HG03571 (cell line): ENCODE results near the gene COX14.
"Not testable (repeated sequence)": the region's sequence is repeated elsewhere in the genome, so short reads cannot be mapped to it uniquely, and the experiment has no call there.

Experiments
- ATAC-seq: cut with Tn5 transposase; IDR thresholded peaks from one replicate; pipeline ENCODE4 v1.9.1; 2021; ENCODE audit not compliant: unreplicated experiment

The COX14 gene

DNA sequence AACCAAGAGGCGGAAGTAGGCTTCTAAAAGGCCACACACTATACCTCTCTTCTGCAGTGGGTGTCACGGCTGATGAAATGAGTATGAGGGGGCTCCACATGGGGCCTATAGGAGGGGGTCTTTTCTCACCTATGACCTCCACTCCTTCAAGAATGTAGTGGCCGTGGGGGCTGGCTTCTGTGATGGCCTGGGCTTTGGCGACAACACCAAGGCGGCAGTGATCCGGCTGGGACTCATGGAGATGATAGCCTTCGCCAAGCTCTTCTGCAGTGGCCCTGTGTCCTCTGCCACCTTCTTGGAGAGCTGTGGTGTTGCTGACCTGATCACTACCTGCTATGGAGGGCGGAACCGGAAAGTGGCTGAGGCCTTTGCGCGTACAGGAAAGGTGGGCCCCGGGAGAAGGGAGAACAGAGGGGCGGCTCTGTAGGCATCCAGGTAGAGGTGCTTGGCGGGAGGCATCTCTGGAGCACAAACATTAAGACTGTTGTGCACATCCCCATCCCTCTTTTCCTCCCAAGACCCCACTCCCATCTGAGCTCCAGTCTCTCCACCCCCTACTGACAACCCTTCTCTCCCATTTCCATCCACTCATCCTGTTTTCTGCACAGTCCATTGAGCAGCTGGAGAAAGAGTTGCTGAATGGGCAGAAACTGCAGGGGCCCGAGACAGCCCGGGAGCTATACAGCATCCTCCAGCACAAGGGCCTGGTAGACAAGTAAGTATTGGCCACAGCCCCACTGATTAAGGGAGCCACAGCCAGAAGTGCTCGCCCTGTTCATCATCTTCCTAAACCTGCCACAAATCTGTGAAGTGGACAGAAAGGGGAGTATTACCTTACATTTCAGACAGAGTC is 4.4 kb upstream of the COX14 start:
- ATAC-seq, result no peak

- no peak for ATAC-seq
Observed at GRCh38 chr12:50109319-50109718, 2.7 kb upstream of the COX14 start.

GRCh38 chr12:50110127-50110761 is 1.8 kb upstream of the COX14 start:
- ATAC-seq, result no peak

DNA sequence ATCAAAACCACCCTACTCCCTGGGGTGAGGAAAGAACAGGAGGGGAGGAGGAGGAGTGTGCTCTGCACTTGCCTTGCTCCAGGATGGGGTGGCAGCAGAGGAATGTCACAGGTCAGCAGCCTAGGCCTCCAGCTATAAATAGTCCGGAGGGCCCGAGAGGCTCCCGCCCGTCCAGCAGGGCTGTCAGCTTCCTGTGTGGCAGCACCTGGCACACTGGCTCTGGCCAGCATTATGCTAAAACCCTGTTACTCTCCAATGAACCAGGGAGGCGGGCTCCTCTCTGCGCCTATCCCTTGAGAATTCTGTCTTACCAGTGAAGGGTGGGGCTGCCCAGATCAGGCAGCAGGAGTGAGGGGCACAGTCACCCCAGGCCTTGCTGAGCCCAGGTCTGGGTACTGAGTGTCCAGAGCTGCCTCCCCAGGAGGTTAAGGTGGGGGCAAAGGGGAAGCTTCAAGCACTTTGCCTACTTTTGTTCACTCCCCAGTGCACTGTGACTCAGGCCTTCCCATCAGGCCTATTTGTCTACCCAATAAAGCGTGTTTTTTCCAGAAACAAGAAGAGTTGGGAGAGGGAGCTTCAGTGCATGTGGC is 1.2 kb upstream of the COX14 start:
- ATAC-seq, result no peak

DNA sequence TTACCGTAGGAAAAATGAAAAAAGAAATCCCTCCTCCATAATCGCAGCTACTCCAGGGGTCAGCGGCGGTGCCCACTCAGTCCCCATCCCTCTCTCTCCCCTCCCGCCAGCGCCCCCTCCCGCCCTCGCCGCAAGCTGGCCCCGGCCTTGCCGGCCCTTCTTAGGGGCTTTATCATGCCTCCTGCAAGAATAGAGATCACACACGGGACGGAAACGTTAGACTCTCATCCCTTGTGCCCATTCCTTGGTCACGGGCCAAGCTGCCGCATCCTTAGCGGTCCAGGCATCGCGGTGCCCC is 692 bp upstream of the COX14 start:
- peak; percentile 0 for ATAC-seq

DNA sequence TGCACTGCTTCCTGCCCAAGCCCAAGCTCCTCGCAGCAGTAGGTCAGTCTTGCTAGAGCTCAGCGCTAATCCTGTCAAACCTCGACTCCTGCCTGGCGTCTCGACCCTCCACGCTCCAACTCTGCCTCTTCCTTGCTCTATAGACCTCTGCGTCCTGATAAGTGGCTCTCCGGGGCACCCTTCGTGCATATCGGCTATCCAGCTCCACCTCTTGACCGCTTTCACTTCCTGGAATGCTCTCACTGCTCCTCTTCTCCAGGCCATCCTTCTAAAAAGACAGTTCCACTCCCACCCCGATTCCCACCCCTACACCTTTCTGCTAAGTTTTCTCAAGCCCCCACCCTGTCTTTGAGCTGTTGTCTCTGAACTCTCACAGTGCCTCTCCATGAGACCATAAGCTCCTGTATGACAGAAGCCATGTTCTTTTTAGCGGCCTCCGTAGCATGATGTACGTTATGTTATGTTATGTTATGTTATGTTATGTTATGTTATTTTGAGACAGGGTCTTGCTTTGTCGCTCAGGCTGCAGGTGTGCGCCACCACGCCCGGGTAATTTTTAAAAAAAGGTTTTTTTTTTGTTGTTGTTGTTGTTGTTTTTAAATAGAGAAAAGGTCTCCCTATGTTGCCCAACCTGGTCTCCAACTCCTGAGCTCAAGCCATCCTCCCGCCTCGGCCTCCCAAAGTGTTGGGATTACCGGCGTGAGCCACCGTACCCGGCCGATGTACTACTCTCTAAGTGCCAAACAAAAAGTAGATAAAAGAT is 601 bp downstream of the COX14 start:
- no peak for ATAC-seq

- no peak for ATAC-seq
Observed at GRCh38 chr12:50117057-50117622, 5.1 kb downstream of the COX14 start.

DNA sequence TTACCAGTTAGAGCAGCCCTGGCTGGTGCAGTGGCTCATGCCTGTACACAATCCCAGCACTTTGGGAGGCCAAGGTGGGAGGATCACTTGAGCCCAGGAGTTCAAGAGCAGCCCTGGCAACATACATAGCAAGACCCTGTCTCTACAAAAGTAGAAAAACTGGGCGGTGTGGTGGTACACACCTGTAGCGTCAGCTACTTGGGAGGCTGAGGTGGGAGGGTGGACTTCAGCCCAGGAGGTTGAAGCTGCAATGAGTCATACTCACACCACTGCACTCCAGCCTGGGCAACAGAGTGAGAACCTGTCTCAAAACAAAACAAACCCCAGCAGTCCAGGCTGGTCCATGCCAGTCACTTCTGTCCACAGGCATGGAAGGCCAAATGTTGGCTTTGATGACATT is 7.4 kb downstream of the COX14 start:
- ATAC-seq, result no peak

DNA sequence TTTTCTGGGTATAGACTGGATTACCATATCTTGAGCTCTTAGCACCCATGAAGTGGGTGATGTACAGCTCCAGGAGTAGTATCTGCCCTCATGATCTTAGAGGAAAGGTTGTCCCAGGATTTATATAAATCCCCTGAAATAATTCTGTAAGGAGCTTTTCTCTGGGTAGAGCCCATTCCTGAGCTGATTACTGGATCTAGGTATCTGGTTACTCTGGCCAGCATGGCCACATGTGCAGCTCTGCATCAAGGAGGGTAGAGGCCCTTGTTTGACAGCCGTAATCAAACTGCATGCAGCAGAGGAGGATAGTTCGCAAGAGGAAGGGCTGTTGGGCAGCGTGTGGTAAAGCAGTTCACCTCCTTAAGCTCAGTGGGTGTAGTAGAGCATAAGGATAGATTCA is 8.5 kb downstream of the COX14 start:
- ATAC-seq, result no peak

- no peak for ATAC-seq
Observed at GRCh38 chr12:50120953-50121352, 8.9 kb downstream of the COX14 start.

- ATAC-seq, result no peak
Observed at GRCh38 chr12:50121641-50122040, 9.6 kb downstream of the COX14 start.

DNA sequence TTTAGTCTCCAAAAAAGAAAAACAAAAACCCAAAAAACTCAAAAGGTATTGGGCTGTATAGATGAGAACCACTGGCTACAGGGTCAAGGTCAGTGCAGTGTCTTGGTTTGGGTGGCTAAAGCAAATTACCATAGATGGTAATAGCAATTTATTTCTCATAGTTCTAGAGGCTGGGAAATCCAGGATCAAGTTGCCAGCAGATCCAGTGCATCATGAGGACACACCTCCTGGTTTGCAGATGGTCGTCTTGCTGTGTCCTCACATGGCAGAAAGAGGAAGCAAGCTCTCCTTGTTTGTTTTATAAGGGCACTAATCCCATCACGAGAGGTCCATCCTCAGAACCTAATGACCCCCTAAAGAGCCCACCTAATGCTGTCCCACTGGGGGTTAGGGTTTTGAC is 11.2 kb downstream of the COX14 start:
- ATAC-seq, result no peak

GRCh38 chr12:50127546-50127945 is 15.5 kb downstream of the COX14 start:
- ATAC-seq, result no peak

- no peak for ATAC-seq
Observed at GRCh38 chr12:50129290-50129689, 17.3 kb downstream of the COX14 start.

DNA sequence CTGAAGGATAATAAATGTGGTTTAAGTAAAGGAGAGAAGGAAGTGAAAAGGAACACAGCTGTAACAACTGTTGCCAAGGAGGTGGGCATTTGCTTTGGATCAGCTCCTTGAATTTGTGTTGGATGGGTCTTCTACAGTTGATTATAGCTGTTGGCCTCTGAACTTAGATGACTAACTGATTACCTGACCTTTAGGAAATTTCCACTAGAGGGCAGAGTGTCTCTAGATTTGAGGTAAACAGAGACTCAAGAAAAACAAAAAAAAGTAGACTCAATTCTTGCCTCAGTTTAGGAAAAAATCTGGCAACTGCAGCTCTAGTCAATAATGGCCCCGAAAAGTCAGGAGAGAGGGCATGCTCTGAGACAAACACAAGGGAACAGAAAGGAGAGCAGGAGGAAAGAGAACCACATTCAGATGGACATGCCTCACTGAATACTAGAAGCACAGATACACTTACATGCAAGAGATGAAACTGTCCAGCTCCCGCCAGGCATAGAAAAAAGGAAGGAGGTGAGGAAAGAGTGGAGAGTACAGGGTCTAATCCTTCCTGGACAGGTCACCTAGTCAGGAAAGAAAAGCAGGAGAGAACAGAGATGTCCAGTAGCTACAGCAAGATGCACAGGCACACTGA is 20.6 kb downstream of the COX14 start:
- no peak for ATAC-seq

DNA sequence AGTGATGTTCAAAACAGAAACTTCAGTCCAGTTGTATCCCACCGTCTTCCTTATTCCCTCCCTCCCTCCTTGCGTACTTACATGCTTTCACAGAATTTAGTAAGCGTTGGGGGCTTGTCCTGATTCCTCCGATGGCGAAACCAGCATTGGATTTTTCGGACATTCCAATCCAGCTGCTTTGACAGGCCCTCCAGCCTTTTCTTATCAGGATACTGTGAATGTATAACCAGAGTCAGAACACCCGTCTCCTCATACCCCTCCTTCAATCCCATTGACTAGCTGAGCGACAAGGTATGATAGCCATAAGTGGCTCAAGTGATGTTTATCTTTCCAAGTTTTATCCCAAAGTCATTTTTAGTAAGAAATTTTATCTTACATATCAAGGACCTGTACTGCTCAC is 31.0 kb downstream of the COX14 start:
- no peak for ATAC-seq

DNA sequence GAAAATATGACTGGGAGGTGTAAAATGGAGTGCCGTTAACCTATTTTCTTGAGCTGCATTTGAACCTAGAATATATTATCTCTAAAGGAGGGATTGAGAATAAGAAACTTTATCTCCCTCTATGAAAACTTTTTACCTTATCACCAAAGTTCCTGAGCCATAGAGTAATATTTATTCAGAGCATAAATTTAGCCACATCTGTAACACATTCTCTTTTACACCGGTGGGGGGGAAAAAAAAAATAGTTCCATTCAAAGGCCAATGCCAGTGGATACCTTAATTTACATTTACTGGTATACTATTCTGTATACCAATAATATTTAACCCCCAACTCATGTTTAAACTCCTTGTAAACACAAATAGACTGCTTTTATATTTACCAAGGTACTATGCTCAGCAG is 33.4 kb downstream of the COX14 start:
- no peak for ATAC-seq

- no peak for ATAC-seq
Observed at GRCh38 chr12:50147281-50147680, 35.2 kb downstream of the COX14 start.

DNA sequence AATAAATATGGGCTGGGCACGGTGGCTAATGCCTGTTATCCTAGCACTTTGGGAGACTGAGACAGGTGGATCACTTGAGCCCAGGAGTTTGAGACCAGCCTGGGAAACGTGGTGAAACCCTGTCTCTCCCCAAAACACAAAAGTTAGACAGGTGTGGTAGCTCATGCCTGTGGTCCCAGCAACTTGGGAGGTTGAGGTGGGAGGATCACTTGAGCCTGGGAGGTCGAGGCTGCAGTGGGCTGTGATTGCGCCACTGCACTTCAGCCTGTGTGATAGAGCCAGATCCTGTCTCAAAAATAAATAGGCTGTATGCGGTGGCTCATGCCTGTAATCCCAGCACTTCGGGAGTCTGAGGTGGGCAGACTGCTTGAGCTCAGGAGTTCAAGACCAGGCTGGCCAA is 36.0 kb downstream of the COX14 start:
- ATAC-seq, result not testable (repeated sequence)

- no peak for ATAC-seq
Observed at GRCh38 chr12:50149311-50149710, 37.3 kb downstream of the COX14 start.
